HCT116 (cell line): ENCODE results near the gene AP3B1.

Experiments used
- CBX3 ChIP-seq: IDR thresholded peaks from 2 replicates; pipeline ENCODE4 v1.6.1; 2012; ENCODE audit warnings: low read depth
- CTCF ChIP-seq, 3 experiments: fragments of 200-600 bp in 1 of 3; sonication (generic) in 1 of 3; IDR thresholded peaks in 2 of 3; conservative IDR thresholded peaks in 1 of 3; 2 replicates each; pipeline ENCODE4 v1.5.1; 2012 to 2017; ENCODE audit warnings: low read depth in 2 of 3, low read length in 2 of 3, antibody characterized with exemption in 1 of 3, borderline replicate concordance in 1 of 3, control low read depth in 1 of 3, mild to moderate bottlenecking in 1 of 3, mixed read lengths in 1 of 3, mixed run types in 1 of 3, moderate library complexity in 1 of 3; ENCODE audit not compliant: insufficient read depth in 1 of 3
- EZH2 ChIP-seq: fragments of 200-600 bp; sonication (generic); IDR thresholded peaks from 2 replicates; pipeline ENCODE4 v1.6.1; 2017; ENCODE audit warnings: antibody characterized with exemption, mixed run types
- JUND ChIP-seq: IDR thresholded peaks from 2 replicates; pipeline ENCODE4 v1.6.1; 2012
- POLR2A ChIP-seq: IDR thresholded peaks from 2 replicates; pipeline ENCODE4 v1.7.0; 2011; ENCODE audit warnings: borderline replicate concordance; ENCODE audit not compliant: insufficient read depth, insufficient read length; ENCODE audit errors: extremely low read depth
- POLR2AphosphoS5 ChIP-seq: IDR thresholded peaks from 2 replicates; pipeline ENCODE4 v1.6.1; 2011; ENCODE audit warnings: mild to moderate bottlenecking, low read depth, low read length, moderate library complexity
- REST ChIP-seq: IDR thresholded peaks from 2 replicates; pipeline ENCODE4 v1.6.1; 2012; ENCODE audit warnings: low read depth
- SP1 ChIP-seq: IDR thresholded peaks from 2 replicates; pipeline ENCODE4 v1.6.1; 2012; ENCODE audit warnings: low read depth
- ZNF274 ChIP-seq: fragments of 200-500 bp; sonication (Bioruptor generic); IDR thresholded peaks from 2 replicates; pipeline ENCODE4 v1.6.1; 2014; ENCODE audit warnings: mild to moderate bottlenecking, low read depth, low read length, inconsistent platforms
- TF ChIP-seq, protein P1 (sequence below): IDR thresholded peaks from 2 replicates; pipeline ENCODE4 v1.6.1; 2012

DNA sequence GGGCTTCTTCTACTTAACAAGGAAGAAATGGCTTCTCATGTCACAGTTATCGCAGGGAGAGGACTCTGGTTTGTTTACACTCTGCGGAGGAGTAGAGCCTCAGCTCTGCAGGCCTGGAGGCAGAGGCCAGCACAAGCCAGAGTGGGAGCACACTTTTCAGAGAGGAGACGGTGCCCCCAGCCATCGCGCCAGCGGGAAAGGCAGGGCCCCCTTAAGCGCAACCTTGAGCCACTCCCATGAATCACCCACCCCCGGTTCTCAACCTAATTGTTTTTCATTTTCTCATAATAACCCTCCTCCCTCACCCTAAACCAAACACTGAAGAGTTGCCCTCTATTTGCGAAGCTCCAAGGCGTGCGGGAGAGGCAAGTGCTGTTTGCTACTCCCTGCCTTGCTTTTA, 309.9 kb downstream of the AP3B1 start:
- no peak for TF ChIP-seq CTCF (IDR thresholded peaks at IDR 0.05 in 2 of 3, conservative IDR thresholded peaks at IDR 0.05 in 1 of 3; ENCODE audit: borderline replicate concordance in 1 of 3, insufficient read depth in 1 of 3, low read depth in 2 of 3, low read length in 2 of 3)
- no peak for TF ChIP-seq POLR2A
- TF ChIP-seq POLR2AphosphoS5: no peak
- TF ChIP-seq REST: no peak
- TF ChIP-seq, protein P1, sequence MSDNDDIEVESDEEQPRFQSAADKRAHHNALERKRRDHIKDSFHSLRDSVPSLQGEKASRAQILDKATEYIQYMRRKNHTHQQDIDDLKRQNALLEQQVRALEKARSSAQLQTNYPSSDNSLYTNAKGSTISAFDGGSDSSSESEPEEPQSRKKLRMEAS: no peak
- no peak for TF ChIP-seq ZNF274
- no peak for TF ChIP-seq EZH2
- no peak for TF ChIP-seq CBX3
- no peak for TF ChIP-seq SP1
- no peak for TF ChIP-seq JUND
